Endothelial cell of umbilical vein (primary cell): ENCODE data around the gene MMP14. TPM values are rescaled to one million over a fixed set of nuclear protein-coding genes. Genes with fewer than 3 reads are reported as not detected.

Source experiments
- BruUV-seq: library from RNA; stranded (reverse); fragments of 400-500 nt; replicated peaks from 2 replicates; lab custom pipeline; 2021; lab: Mats Ljungman, UMichigan
- CTCF ChIA-PET: fragments of 300-600, 350-600 bp; sonication (Branson Sonifier 250); formaldehyde crosslinking; loops from one replicate; lab custom pipeline; 2021; ENCODE audit warnings: antibody characterized with exemption, inconsistent platforms; lab: Charles Lee
- POLR2A ChIA-PET: fragments of 300-600, 350-600 bp; sonication (Branson Sonifier 250); formaldehyde crosslinking; loops from one replicate; lab custom pipeline; 2021; ENCODE audit warnings: antibody characterized with exemption, inconsistent platforms; lab: Charles Lee
- DNase-seq: peaks from one replicate; pipeline ENCODE4 v3.0.0-alpha.2; 2011; ENCODE audit warnings: low read depth, low spot score
- FAIRE-seq: peaks from 2 replicates; lab custom pipeline; 2011; peaks lifted over from hg19 to GRCh38; lab: Jason Lieb, UNC
- H2AFZ ChIP-seq: 2 replicates; pipeline ENCODE4 v1.6.0; 2012; ENCODE audit warnings: low read depth, low read length, control low read depth, inconsistent platforms
- H3K27ac ChIP-seq: 2 replicates; pipeline ENCODE4 v1.5.1; 2011; ENCODE audit warnings: low read depth, mild to moderate bottlenecking, control low read depth, low read length, moderate library complexity; ENCODE audit not compliant: insufficient read depth
- H3K27me3 ChIP-seq, 2 experiments: 2 replicates each; pipeline versions ENCODE4 v1.6.0 to v1.6.1; 2011; ENCODE audit warnings: low read length in 2 of 2, mixed read lengths in 1 of 2; ENCODE audit not compliant: control insufficient read depth in 2 of 2, insufficient read depth in 2 of 2
- H3K36me3 ChIP-seq, 2 experiments: 2 replicates in 1 of 2; 3 replicates in 1 of 2; pipeline ENCODE4 v1.5.1; 2011; ENCODE audit warnings: low read length in 2 of 2, mild to moderate bottlenecking in 1 of 2, moderate library complexity in 1 of 2; ENCODE audit not compliant: control insufficient read depth in 2 of 2, insufficient read depth in 2 of 2; ENCODE audit errors: extremely low read depth in 1 of 2
- H3K4me1 ChIP-seq: 3 replicates; pipeline ENCODE4 v1.5.1; 2011; ENCODE audit warnings: mild to moderate bottlenecking, low read length; ENCODE audit not compliant: control insufficient read depth, insufficient read depth; ENCODE audit errors: extremely low read depth
- H3K4me2 ChIP-seq: 2 replicates; pipeline ENCODE4 v1.6.1; 2011; ENCODE audit warnings: low read length, control low read depth, mixed read lengths; ENCODE audit not compliant: insufficient read depth
- H3K4me3 ChIP-seq, 3 experiments: fragments of 200-600 bp in 1 of 3; sonication (generic), shearing (Covaris generic) in 1 of 3; replicated peaks in 1 of 3; 2 replicates each; pipeline ENCODE4 v1.5.1; 2011 to 2016; ENCODE audit warnings: control low read depth in 3 of 3, low read length in 3 of 3, mild to moderate bottlenecking in 2 of 3, inconsistent platforms in 1 of 3, low read depth in 1 of 3, moderate library complexity in 1 of 3; ENCODE audit not compliant: insufficient read depth in 1 of 3
- H3K79me2 ChIP-seq: 2 replicates; pipeline ENCODE4 v1.6.0; 2012; ENCODE audit warnings: low read length, inconsistent platforms; ENCODE audit not compliant: control insufficient read depth, insufficient read depth
- H3K9ac ChIP-seq: replicated peaks from 2 replicates; pipeline ENCODE3; 2011; ENCODE audit warnings: low read length, control low read depth; ENCODE audit not compliant: insufficient read depth; ENCODE audit errors: extremely low read depth
- H3K9me1 ChIP-seq: replicated peaks from 3 replicates; pipeline ENCODE4 v1.6.0; 2011; ENCODE audit warnings: mild to moderate bottlenecking, low read length; ENCODE audit not compliant: control insufficient read depth, insufficient read depth; ENCODE audit errors: extremely low read depth
- H3K9me3 ChIP-seq: replicated peaks from 2 replicates; pipeline ENCODE4 v1.5.1; 2012; ENCODE audit warnings: low read length, inconsistent platforms; ENCODE audit not compliant: control insufficient read depth, insufficient read depth
- H4K20me1 ChIP-seq: replicated peaks from 2 replicates; pipeline ENCODE3; 2011; ENCODE audit warnings: mild to moderate bottlenecking, low read length; ENCODE audit not compliant: control insufficient read depth, insufficient read depth; ENCODE audit errors: extremely low read depth
- CTCF ChIP-seq, 2 donors: IDR thresholded peaks; 1 replicate in 1 of 2; 2 replicates in 1 of 2; pipeline ENCODE4 v1.5.1; 2011; ENCODE audit warnings: low read length in 2 of 2, mild to moderate bottlenecking in 2 of 2, moderate library complexity in 2 of 2, control low read depth in 1 of 2, inconsistent platforms in 1 of 2, low read depth in 1 of 2; ENCODE audit not compliant: insufficient read depth in 1 of 2; ENCODE audit errors: extremely low read depth in 1 of 2
- EZH2 ChIP-seq: IDR thresholded peaks from 2 replicates; pipeline ENCODE4 v1.6.1; 2012; ENCODE audit warnings: borderline replicate concordance, low read depth, mild to moderate bottlenecking, moderate library complexity, low read length, inconsistent platforms; ENCODE audit not compliant: severe bottlenecking
- FOS ChIP-seq: IDR thresholded peaks from 2 replicates; pipeline ENCODE4 v1.6.1; 2011; ENCODE audit warnings: mild to moderate bottlenecking, low read length, moderate library complexity, borderline replicate concordance; ENCODE audit not compliant: insufficient read depth
- GATA2 ChIP-seq: IDR thresholded peaks from 2 replicates; pipeline ENCODE4 v1.7.0; 2011; ENCODE audit warnings: low read depth, mild to moderate bottlenecking, moderate library complexity, mixed read lengths, low read length; ENCODE audit not compliant: insufficient read length, insufficient read depth
- JUN ChIP-seq: IDR thresholded peaks from 2 replicates; pipeline ENCODE4 v1.6.1; 2011; ENCODE audit warnings: borderline replicate concordance, low read depth; ENCODE audit not compliant: insufficient read length, insufficient read depth
- MYC ChIP-seq: IDR thresholded peaks from one replicate; pipeline ENCODE4 v1.6.1; 2011; ENCODE audit warnings: mild to moderate bottlenecking, low read depth, low read length
- POLR2A ChIP-seq: IDR thresholded peaks from 2 replicates; pipeline ENCODE4 v1.6.1; 2012; ENCODE audit warnings: low read depth, mild to moderate bottlenecking, control low read depth, low read length
- POLR2AphosphoS5 ChIP-seq: IDR thresholded peaks from 2 replicates; pipeline ENCODE4 v1.6.1; 2012; ENCODE audit warnings: low read depth, mild to moderate bottlenecking, control low read depth, low read length, moderate library complexity; ENCODE audit not compliant: insufficient read depth
- dilution Hi-C: fragments of 300-500 bp; cut with MboI; formaldehyde crosslinking; loops from one replicate; pipeline ENCODE4 v1.15.0; 2019; ENCODE audit warnings: low sequenced_read_pairs; ENCODE audit not compliant: extremely low pct_ligation_motif_present
- intact Hi-C: fragments of 100-400 bp; cut with micrococcal nuclease; formaldehyde crosslinking; loops from one replicate; pipeline ENCODE4 v1.10.0; 2022
- polyA plus RNA-seq, 4 experiments: library from polyadenylated mRNA; depleted of rRNA in 3 of 4; stranded (reverse) in 3 of 4; unstranded in 1 of 4; fragments of >200 nt; gene quantifications; 2 replicates each; pipeline versions ENCODE4 v1.2.1 to v1.2.3, GENCODE V29; 2011 to 2012; ENCODE audit warnings: missing spikeins in 1 of 4
- total RNA-seq: library from RNA; stranded (reverse); gene quantifications from 2 replicates; pipeline ENCODE4 v1.2.3, GENCODE V29; 2021
- TF ChIP-seq, protein P1 (sequence below): IDR thresholded peaks from 2 replicates; pipeline ENCODE4 v1.6.1; 2011; ENCODE audit not compliant: insufficient read depth, insufficient read length

Gene MMP14
- total and polyA plus RNA-seq, 2 donors (not counting 3 experiments of a cell fraction or from before 2014, with no cell fraction given) = 506 to 603 TPM

GRCh38 chr14:22883173-22883976, 47.0 kb downstream of the MMP14 start, which contains the start of gene REM2:
Gene REM2 (plus strand): TSS chr14:22883222. CDS start chr14:22883288, 66 bp downstream.
- BruUV-seq = no TSS peak
- no peak for FAIRE-seq
- no peak for TF ChIP-seq MYC
- no peak for TF ChIP-seq EZH2
- TF ChIP-seq, protein P1, sequence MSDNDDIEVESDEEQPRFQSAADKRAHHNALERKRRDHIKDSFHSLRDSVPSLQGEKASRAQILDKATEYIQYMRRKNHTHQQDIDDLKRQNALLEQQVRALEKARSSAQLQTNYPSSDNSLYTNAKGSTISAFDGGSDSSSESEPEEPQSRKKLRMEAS = no peak
- TF ChIP-seq POLR2A = no peak
- peaks cover 0 to 4% of the 10 kb centered on the region in 2 experiments for H3K36me3 ChIP-seq
- no peaks in the 10 kb centered on the region for H3K27me3 ChIP-seq
- ChIA-PET POLR2A (interaction anchor here (1.4 kb wide), 1 partner anchor 61 kb away, joined by 3 read pairs; no protein-coding TSS in a partner anchor), CTCF (interaction anchor here (0.9 to 11.4 kb wide), 5 partner anchors 10 to 324 kb away, joined by 3 to 80 read pairs (median 14); partner anchors contain the start of gene LRP10)
- no peak within 1 kb of the TSS for H2AFZ ChIP-seq
- no peak within 1 kb of the TSS for H3K4me2 ChIP-seq
- no peaks in the 10 kb centered on the region for H3K79me2 ChIP-seq
- H3K9me3 ChIP-seq = no peaks in the 10 kb centered on the region
- no peak within 1 kb of the TSS for H3K9ac ChIP-seq
- intact Hi-C loops = no loop called here
- H3K9me1 ChIP-seq = no peaks in the 10 kb centered on the region
- H3K27ac ChIP-seq = no peak within 1 kb of the TSS
- DNase-seq = no peak
- no peaks in the 10 kb centered on the region for H3K4me1 ChIP-seq
- dilution Hi-C loops = no loop called here
- H4K20me1 ChIP-seq = no peaks in the 10 kb centered on the region
- no peak within 1 kb of the TSS for H3K4me3 ChIP-seq

GRCh38 chr14:22884076-22884737, 47.8 kb downstream of the MMP14 start:
- no peaks in the 10 kb centered on the region for H3K9me3 ChIP-seq
- no peak overlapping the region for H3K4me2 ChIP-seq
- no peaks in the 10 kb centered on the region for H3K36me3 ChIP-seq
- no peaks in the 10 kb centered on the region for H3K27me3 ChIP-seq
- H3K4me1 ChIP-seq = no peaks in the 10 kb centered on the region
- FAIRE-seq (no peak), DNase-seq (no peak)
- TF ChIP-seq FOS (no peak), JUN (no peak), GATA2 (no peak), MYC (no peak), EZH2 (no peak), POLR2A (no peak), CTCF (IDR thresholded peaks at IDR 0.05; ENCODE audit: extremely low read depth in 1 of 2, insufficient read depth in 1 of 2, low read depth in 1 of 2, low read length in 2 of 2) (no peak), POLR2AphosphoS5 (no peak)
- TF ChIP-seq, protein P1 = no peak
- H2AFZ ChIP-seq = no peak overlapping the region
- intact Hi-C loops (loop anchor here (1.0 kb wide), 1 partner anchor 12 kb away; no protein-coding TSS in a partner anchor), dilution Hi-C loops (no loop called here)
- ChIA-PET CTCF (interaction anchor here (0.7 to 11.4 kb wide), 6 partner anchors 12 to 325 kb away, joined by 3 to 80 read pairs (median 4); partner anchors contain the start of gene LRP10), POLR2A (no interaction called here)
- H3K9ac ChIP-seq = no peak overlapping the region
- no peak overlapping the region for H3K27ac ChIP-seq
- no peaks in the 10 kb centered on the region for H4K20me1 ChIP-seq
- no peak overlapping the region for H3K4me3 ChIP-seq
- no TSS peak for BruUV-seq
- H3K79me2 ChIP-seq = no peaks in the 10 kb centered on the region
- H3K9me1 ChIP-seq = no peaks in the 10 kb centered on the region
